Endothelial cell of hepatic sinusoid (primary cell): ENCODE measurements around the gene GRK5.
"Not testable (repeated sequence)": the region's sequence is repeated elsewhere in the genome, so short reads cannot be mapped to it uniquely, and the experiment has no call there.

Source experiments
- in situ Hi-C: cut with HindIII; loops from 2 replicates; pipeline ENCODE4 v1.10.0; 2017; ENCODE audit warnings: low sequenced_read_pairs

The GRK5 gene

DNA sequence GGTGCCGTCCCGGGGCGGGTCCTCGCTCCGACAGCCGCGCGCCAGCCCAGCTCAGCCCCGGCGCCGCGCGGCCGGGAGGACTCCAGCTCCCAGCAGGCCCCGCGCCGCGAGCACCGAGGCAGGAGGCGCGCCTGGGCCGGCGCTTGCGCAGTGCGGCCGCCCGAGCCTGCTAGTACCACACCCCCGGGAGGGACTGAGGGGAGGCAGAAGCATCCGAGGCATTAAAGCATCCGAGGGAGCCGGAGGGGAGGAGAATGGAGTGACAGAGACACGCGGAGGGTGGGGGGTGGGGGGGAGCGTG lies at the start of gene GRK5:
TSS of gene GRK5 (plus strand) at position 206 of the 301 bp plus-strand sequence. CDS start 347 bp downstream, outside the sequence.
- in situ Hi-C loops, result loop anchor here (10.0 kb wide), 1 partner anchor 287 kb away; no protein-coding TSS in a partner anchor

DNA sequence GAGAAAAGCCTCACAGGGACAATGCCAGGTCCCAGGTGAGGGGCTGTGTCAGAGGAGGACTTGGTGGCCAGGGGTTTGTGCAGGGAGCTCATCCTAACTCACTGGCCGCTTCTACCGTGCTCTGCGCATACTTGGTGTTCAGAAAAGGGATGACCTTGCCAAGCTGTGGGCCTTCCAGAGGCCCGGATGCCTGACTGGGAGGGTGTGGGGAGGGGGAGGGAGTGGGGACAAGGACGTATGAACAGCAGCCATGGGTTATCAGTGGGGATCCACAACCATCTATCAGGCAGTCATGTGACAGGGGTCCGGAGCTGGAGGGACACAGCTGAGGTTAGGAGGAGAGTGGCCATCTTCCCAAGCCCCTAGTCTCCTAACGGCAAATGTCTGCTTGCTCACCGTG lies 48.0 kb upstream of the GRK5 start:
- in situ Hi-C loops, result no loop called here

DNA sequence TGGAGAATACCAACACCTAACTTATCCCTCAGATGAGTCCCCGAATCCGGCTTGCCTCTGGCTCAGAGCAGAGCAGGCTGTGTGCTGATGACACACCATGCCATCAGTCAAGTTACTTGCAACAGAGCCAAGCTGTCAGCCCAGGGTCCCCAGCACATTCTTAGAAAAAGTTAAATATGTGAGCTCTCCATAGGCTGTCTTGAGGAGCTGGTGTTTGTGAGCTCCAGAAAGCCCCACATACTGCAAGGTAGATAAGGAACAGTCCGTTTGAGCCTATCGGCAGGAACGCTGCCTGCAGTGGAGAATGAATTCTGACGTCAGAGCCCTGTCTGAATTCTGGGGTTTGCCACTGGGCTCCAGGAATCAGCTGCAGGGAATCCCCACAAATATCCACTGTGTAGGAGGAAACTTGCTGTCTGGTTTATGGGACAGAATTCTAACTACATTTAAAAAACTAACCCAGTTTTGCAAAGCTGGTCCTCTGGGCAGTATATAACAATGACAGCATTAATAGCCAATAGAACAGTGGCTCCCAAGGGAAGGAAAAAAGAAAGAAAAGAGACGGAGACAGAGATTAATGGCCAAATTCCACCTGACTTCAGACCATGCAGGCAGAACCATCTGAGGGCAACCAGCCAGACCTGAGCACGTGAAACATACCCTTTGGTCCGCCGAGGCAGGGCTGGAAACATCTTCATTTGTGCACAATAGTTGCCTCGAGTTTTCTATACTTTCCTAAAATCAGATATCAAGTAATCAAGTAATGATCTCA lies 45.5 kb upstream of the GRK5 start:
- in situ Hi-C loops, result no loop called here

DNA sequence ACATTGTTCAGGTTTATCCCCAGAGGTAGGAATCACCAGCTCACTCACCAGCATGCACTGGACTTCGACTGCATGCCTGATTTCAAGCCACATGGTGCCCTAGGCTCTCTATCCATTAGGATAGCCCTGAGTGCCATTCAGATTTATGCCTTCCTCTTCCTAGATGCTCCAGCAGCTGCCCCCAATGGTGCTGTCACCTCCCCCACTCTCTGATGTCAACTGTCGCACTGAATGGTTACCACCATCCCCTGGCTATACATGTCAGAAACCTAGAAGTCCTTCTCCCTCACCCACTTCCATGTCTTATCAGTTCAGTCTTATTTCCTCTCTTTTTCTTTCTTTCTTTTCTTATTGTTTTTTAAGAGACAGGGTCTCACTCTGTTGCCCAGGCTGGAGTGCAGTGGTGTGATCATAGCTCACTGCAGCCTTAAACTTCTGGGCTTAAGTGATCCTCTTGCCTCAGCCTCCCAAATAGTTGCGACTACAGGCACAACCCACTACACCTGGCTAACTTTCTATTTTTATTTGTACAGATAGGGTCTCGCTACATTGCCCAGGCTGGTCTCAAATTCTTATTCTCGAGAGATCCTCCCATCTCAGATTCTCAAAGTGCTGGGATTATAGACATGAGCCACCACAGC lies 44.8 kb upstream of the GRK5 start:
- in situ Hi-C loops, result no loop called here

DNA sequence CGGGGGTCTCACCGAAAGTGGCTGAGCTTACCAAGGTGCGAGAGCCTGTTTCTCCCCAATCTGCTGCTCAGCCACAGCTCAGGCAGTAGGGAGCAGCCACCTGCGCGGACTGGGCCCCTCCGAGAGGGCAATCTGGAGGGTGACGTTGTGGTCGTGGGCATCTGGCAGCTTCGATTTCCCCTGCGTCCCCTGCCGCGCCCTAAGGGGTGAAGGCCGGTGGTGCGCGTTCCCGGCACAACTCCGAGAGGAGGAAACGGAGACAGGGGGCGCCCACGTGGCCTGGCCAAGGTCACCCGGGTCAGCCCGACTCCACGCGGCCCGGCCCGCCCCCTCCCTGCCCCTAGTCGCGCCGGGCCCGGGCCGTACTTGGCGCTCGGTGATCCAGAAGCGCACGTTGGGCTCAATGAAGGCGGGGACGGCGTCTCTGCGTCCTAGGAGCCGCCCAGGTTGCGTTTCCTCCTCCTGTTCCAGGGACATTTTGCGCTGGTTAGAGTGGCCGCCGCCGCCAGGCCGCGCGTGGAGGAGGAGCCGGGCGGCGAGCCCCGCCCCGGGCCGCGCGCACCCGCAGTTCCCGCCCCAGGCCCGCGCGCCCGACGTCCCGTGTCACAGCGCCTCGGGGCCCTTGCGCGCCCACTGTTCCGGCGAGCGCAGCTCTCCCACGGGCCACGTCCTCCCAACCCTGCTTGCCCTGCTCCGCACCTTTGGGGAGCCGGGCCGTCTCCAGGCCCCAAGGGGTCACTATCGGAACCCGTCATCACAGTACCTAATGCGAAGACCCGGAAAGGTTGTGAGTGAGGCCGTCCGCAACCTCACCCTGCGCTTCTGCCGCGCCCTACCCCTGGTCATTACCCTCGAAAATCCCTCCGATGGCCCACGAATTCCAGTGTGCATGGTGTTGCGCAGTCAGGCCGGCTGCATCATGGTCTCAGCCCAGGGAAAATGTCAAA lies 41.9 kb upstream of the GRK5 start, which contains the start of gene SFXN4:
TSS of gene SFXN4 (minus strand) at position 544 of the 947 bp plus-strand sequence. CDS start at position 477, 67 bp downstream.
- in situ Hi-C loops, result no loop called here

DNA sequence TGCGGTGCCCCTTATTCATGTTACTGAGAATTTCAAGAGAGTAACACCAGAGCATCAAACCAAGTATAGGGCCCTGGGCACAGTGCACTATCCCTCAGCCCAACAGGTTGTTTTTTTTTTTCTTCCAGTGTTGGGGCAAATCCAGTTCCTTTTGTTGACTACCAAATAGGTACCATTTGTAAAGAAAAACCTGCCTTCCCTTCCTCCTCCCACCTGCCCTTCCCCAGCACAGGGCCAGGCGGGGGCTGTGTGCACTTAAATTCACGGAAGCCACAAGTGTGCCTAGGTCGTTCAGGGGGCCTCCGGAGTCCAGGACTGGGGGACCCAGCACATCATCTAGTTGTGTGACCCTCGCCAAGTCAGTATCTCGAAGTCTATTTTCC lies 41.3 kb upstream of the GRK5 start:
- in situ Hi-C loops, result no loop called here

DNA sequence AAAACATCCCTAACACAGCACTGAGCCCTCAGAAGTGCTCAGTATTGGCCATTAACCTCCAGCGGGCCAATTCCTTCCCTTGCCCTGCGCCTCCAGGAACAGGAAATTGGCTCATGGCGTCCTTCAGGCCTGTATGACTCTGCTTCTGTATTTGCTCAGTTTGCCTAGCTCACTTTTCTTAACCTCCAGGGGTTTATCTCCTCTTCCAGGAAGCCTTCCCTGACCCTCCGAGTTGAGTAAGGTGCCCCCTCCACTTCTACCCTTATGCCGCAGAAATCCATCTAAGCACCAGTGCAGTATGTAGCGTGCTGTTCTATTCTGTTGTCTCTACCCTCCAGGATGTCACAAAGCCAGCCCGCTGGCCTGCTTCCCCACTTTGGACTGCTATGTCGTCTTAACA lies 40.8 kb upstream of the GRK5 start:
- in situ Hi-C loops, result no loop called here

DNA sequence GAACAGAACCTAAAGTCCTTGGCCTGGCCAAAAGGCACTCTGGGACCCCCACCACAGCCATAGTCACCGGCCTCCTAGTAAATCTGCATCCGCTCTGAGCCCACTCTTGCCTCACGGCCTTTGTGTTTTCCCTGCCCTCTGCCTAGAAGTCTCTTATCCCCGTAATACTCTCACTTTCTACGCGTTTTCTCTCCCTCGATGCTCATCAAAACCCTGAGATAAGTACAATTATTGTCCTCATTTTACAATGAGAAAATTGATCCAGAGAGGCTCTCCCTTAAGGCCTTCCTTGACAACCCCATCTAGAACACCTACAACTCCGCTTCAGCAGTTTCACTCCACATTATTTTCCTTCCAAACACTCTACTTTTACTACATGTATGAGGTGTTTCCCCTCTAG lies 40.3 kb upstream of the GRK5 start:
- in situ Hi-C loops, result no loop called here

DNA sequence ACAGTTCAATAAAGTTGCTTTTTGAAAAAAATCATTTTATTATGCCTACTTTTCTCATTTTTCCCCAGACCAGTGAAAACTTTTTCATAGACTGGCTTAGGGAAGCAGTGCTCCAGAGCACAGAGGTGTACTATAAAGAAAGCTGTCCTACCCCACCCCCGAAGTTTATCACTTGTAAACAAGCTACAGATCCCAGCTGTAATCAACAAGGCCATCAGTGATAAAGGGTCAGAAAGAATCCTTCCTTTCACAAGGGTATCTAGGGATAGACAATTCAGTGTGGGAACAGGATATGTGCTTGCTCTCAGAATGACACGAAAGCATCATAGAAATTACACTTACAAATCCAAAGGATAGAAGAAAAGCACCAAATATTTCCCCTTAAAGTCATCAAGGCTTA lies 33.3 kb upstream of the GRK5 start:
- in situ Hi-C loops, result no loop called here

DNA sequence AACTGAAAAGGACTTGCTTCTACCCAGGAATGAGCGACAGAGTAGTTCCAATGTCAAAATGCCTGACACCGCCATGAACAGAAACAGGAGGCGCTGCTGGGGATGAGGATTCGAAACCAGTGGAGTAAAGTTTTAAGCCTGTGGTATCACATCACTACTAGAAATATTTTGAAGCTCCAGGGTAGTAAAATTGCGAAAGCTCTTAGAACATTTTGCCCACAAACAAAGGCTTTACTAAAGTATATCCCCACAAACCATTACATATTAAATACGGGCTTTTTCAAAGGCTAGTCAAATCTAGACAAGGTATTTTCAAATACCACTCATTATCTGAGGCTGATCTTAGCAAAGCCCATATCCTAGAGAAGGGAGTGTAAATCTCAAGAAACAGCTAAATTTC lies 31.2 kb upstream of the GRK5 start:
- in situ Hi-C loops, result no loop called here

DNA sequence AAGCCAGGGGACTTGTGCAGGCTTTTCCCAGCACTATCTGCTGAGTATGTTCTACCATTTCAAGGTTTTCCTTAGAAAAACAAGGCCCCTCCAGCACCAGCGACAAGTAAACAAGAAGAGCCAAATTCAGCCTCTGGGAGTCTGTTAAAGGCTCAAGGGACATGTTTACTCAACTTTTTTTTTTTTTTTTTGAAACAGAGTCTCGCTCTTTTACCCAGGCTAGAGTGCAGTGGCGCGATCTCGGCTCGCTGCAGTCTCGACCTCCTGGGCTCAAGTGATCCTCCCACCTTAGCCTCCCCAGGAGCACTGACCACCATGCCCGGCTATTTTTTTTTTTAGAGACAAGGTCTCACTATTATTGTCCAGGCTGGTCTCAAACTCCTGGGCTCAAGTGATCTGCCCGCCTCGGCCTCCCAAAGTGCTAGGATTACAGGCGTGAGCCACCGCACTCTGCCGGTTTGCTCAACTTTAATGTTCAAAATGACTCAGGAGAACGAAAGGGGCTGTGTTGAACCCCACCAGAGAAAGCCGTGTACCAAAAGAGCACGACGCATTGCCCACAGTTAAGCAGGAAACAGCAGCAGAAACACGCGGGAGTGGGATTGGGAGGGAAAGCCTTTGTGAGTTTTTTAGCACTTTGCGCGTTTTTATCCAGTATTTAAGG lies 29.5 kb upstream of the GRK5 start:
- in situ Hi-C loops, result no loop called here

DNA sequence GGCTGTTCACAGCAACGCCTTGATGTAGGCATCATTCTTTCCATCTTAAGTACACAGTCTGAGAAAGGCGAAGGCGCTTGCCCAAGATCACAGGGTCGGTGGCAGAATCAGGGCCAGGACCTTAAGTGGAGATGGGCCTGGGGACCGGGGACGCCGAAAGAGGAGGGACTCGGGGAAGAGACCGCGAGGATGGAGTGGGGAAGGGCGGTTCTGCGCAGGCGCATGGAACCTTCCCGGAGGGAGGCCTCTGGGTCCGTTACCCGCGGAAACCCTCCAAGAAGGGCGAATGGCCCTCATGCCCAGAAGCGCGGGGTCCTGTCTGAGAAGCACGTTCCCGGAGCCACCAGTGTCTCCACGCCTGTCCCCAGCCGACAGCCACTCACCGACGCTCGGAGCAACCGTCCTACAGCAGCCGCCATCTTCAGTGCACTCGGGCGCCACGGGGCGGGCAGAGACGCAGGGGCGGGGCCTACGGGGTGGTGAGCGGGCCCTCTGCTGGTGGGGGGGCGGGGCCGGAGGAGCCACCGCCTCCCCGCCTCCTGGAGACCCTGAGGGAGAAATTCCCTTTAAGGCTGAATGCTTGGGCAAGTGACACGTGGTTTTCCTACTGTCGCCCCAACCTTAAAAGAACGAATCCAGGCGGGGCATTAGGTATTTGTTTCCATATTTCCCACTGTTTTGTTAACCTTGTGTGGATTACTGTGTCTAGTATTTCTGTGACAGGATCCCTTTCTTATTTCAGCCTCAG lies 28.8 kb upstream of the GRK5 start, which contains the start of gene PRDX3:
TSS of gene PRDX3 (minus strand) at position 441 of the 748 bp plus-strand sequence. CDS start at position 419, 22 bp downstream.
- in situ Hi-C loops, result no loop called here

DNA sequence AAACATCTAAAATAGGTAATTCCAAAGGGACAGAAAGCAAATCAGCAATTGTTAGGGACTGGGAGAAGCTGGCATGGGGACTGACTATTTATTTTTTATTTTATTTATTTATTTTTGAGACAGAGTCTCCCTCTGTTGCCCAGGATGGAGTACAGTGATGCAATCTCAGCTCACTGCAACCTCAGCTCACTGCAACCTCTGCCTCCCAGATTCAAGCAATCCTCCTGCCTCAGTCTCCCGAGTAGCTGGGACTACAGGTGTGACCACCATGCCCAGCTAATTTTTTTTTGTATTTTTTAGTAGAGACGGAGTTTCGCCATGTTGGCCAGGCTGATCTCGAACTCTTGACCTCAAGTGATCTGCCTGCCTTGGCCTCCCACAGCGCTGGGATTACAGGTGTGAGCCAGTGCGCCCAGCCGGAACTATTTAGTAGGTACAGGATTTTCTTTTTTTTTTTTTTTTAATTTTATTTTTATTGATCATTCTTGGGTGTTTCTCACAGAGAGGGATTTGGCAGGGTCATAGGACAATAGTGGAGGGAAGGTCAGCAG lies 26.4 kb upstream of the GRK5 start:
- in situ Hi-C loops, result not testable (repeated sequence)

DNA sequence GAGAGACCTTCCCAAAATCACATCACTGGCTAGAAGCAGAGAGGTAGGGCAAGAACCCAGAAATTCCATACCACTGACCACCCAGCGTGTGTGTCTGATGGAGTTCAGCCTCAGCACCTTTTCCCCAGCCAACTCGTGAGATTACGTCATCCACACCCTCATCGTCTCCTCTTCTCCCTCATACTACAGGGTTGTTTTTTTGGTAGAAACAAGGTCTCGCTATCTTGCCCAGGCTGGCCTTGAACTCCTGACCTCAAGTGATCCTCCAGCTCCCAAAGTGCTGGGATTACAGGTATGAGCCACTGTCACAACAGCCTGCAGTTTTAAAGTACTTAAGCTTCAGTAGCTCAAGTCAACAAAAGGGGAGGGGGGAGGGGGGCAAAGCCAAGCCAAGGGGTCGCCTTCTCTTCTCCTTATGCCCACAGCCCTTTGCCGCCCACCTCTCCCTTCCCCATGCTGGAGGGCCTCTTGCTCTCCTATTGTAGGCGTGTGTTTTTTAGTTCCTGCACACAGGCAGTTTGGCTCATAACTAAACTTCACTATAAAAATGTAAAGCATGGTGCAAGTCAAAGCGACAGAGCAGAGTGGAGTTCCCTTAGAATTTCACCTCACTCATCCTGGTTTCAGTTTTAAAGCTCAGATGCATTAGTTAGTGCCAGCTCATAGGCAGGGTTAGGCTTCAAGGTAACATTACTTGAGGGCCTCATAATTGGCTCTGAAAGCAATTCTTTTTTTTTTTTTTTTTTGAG lies 23.5 kb upstream of the GRK5 start:
- in situ Hi-C loops, result no loop called here

DNA sequence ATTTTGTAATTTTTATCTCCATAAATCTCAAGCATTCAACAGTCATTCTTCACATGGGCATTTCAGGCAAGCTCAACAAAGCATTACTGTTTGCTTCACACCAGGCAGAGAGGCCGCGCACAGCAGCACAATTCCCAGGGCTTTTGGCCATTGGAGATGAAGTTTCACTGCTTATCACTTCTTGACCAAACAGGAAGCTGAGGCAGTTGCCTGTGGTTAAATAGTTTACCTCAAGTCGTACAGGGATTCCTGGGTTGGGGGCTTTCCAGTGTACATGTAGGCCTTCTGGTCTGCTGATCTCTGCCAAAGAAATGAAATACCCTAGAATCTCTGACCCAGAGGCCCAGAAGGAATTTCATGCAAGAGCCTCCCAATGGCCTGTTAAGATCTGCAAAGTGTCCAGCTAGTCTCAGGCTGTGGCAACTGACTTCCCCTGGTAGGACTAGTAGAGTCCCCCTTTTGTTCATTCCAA lies 17.5 kb upstream of the GRK5 start:
- in situ Hi-C loops, result no loop called here

DNA sequence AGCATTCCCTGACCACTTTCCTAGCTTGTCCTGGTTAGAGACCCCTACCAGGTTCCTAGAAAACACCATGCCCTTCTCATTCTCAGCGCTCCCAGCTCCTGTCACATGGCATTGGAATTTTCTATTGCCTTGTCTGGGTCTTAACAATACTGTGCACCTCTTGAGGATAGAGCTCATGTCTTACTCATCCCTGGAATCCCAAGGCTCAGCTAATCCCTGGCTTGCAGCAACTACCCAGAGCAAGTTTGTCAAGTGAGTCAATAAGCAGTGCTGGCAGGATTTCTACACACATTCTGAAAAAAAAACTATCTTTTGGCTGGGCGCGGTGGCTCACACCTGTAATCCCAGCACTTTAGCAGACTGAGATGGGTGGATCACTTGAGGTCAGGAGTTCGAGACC lies 17.0 kb upstream of the GRK5 start:
- in situ Hi-C loops, result no loop called here

DNA sequence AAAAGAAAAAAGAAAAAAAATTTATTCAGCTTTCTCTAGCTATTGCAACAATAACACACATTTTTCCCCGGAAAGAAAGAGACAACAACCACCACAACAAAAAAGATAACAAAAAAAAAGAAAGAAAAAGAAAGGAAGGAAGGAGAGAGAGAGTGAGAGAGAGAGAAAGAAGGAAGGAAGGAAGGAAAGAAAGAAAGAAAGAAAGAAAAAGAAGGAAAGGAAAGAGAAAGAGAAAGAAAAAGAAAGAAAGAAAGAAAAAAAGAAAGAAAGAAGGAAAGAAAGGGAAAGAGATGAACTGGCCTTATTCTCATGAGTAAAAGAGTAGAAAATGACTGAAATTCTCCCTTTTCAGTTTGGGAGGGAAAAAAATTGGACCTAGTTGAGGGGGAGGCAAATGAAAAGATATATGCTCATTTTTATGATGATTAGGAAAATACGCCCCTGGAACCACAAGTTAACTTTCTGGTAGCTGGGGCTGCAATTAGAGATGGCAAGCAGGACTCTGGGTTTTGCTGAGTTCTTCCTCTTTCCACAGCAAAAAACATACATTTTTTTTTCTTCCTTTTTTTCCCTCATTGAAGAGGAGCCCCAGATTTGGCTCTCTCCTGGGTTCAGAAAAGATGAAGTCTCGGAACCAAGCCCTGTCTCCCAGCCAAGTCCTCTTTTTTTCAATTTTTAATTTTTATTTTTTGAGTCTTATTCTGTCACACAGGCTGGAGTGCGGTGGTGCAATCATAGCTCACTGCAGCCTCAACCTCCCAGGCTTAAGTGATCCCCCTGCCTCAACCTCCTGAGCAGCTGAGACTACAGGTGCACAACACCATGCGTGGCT lies 16.2 kb upstream of the GRK5 start:
- in situ Hi-C loops, result no loop called here

DNA sequence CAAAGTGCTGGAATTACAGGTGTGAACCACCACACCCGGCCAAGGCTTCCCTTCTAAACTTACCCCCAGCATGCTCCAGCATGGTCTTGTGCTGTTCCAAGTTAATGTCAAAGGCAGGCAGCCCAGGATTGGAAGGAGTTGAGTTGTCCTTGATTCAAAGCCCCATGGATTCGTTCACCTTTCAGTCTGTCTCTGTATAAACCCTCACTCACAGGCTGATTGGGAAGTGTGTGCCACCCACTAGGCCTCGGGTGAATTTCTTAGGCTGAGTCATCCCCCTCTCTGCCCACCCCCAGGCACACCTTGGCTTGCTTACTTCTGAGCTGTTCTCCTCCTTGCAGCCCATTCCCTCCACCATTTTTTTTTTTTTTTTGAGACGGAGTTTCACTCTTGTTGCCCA lies 15.5 kb upstream of the GRK5 start:
- in situ Hi-C loops, result no loop called here
